ENCODE measurements around the gene EML6. TPM values are rescaled to one million over a fixed set of nuclear protein-coding genes. Genes with fewer than 3 reads are reported as not detected.

Gene EML6
- total RNA-seq, 1 experiment from 2014 or later, result 1.5 TPM

- H4K20me1 ChIP-seq (ENCODE audit: control insufficient read depth, insufficient read depth, insufficient read length), result no peaks in the 10 kb centered on the region
- TF ChIP-seq, protein P1, sequence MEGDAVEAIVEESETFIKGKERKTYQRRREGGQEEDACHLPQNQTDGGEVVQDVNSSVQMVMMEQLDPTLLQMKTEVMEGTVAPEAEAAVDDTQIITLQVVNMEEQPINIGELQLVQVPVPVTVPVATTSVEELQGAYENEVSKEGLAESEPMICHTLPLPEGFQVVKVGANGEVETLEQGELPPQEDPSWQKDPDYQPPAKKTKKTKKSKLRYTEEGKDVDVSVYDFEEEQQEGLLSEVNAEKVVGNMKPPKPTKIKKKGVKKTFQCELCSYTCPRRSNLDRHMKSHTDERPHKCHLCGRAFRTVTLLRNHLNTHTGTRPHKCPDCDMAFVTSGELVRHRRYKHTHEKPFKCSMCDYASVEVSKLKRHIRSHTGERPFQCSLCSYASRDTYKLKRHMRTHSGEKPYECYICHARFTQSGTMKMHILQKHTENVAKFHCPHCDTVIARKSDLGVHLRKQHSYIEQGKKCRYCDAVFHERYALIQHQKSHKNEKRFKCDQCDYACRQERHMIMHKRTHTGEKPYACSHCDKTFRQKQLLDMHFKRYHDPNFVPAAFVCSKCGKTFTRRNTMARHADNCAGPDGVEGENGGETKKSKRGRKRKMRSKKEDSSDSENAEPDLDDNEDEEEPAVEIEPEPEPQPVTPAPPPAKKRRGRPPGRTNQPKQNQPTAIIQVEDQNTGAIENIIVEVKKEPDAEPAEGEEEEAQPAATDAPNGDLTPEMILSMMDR (conservative IDR thresholded peaks at IDR 0.05), result no peak
- Mint-ChIP-seq H3K27me3 (ENCODE audit: low read depth) (no peaks in the 10 kb centered on the region), H3K27ac (no peak overlapping the region), H3K9me3 (peaks cover 0 to 14% of the 10 kb centered on the region in 2 experiments; a peak in 3 of 5 replicates), H3K4me1 (no peaks in the 10 kb centered on the region), H3K4me3 (no peak overlapping the region), H3K36me3 (ENCODE audit: insufficient read depth in 1 of 3, low read depth in 3 of 3) (peaks cover 0 to 5% (median 0%) of the 10 kb centered on the region in 3 experiments; a peak in 1 of 7 replicates)
- H3K4me1 ChIP-seq (ENCODE audit: insufficient read depth, low read length), result no peaks in the 10 kb centered on the region
- H2BK120ac ChIP-seq (ENCODE audit: low read depth, low read length, poor library complexity, severe bottlenecking), result no peak overlapping the region
- H3K27me3 ChIP-seq (ENCODE audit: insufficient read depth, low read length), result no peaks in the 10 kb centered on the region
- no peak overlapping the region for H3K14ac ChIP-seq (ENCODE audit: insufficient read depth, low read length)
- H3K4me2 ChIP-seq (ENCODE audit: insufficient read depth, insufficient read length, low read length), result no peak overlapping the region
- no peaks in the 10 kb centered on the region for H3K79me2 ChIP-seq (ENCODE audit: insufficient read depth, low read length)
- H2BK20ac ChIP-seq (ENCODE audit: low read depth, low read length, poor library complexity, severe bottlenecking), result no peak overlapping the region
- no peak overlapping the region for H3T11ph ChIP-seq (ENCODE audit: low read length)
- no peaks in the 10 kb centered on the region for H3K79me1 ChIP-seq (ENCODE audit: insufficient read depth, low read depth, low read length, poor library complexity, severe bottlenecking)
- no peaks in the 10 kb centered on the region for H3K9me3 ChIP-seq (ENCODE audit: control insufficient read depth, low read depth, low read length)
- no peak overlapping the region for H3K4ac ChIP-seq (ENCODE audit: low read depth, low read length)
- H3K18ac ChIP-seq (ENCODE audit: insufficient read length, low read depth, low read length), result no peak overlapping the region
- no peak overlapping the region for H4K91ac ChIP-seq (ENCODE audit: insufficient read length, low read depth, low read length)
- H3K27ac ChIP-seq (ENCODE audit: insufficient read length, low read depth, low read length), result no peak overlapping the region
- H2BK12ac ChIP-seq (ENCODE audit: insufficient read length, low read depth, low read length), result no peak overlapping the region
- H4K5ac ChIP-seq (ENCODE audit: insufficient read length, low read depth, low read length), result no peak overlapping the region
- no peak for DNase-seq
- no peak overlapping the region for H2AFZ ChIP-seq (ENCODE audit: low read length)
- H2BK5ac ChIP-seq (ENCODE audit: insufficient read length, low read length), result no peak overlapping the region
- H3K9ac ChIP-seq (ENCODE audit: extremely low read depth, insufficient read length, low read length), result no peak overlapping the region
- no peak overlapping the region for H3K56ac ChIP-seq (ENCODE audit: insufficient read length, low read depth, low read length)
- H3K23ac ChIP-seq (ENCODE audit: insufficient read length, low read depth, low read length), result no peak overlapping the region
- H2AK5ac ChIP-seq (ENCODE audit: insufficient read length, low read length), result no peak overlapping the region
- H3K23me2 ChIP-seq (ENCODE audit: insufficient read length, low read depth, low read length, poor library complexity, severe bottlenecking), result no peaks in the 10 kb centered on the region
- no peak overlapping the region for H4K8ac ChIP-seq (replicated peaks; ENCODE audit: insufficient read length, low read depth, low read length)
- no peak overlapping the region for H2BK15ac ChIP-seq (ENCODE audit: low read depth, low read length)
Observed at GRCh38 chr2:54775710-54776109, 52.2 kb downstream of the EML6 start.
